Measurements from ENCODE around the gene USP36. TPM values are rescaled to one million over a fixed set of nuclear protein-coding genes. Genes with fewer than 3 reads are reported as not detected.

The USP36 gene
- total RNA-seq, 1 donor: 30.8 TPM

GRCh38 chr17:78818932-78819331 is 21.7 kb downstream of the USP36 start:
- Histone ChIP-seq H4K20me1 (ENCODE audit: insufficient read depth, low read length) (peaks cover 12% of the 10 kb centered on the region), H3K27ac (ENCODE audit: low read depth, low read length) (no peak overlapping the region), H3K27me3 (ENCODE audit: insufficient read depth, low read length) (no peaks in the 10 kb centered on the region), H2AFZ (ENCODE audit: low read length) (no peak overlapping the region), H3K4me3 (ENCODE audit: insufficient read depth, low read length) (no peak overlapping the region), H3K9me3 (ENCODE audit: low read depth, low read length) (no peaks in the 10 kb centered on the region), H3K79me2 (ENCODE audit: insufficient read depth, low read length) (peaks cover 36% of the 10 kb centered on the region), H3K4me1 (ENCODE audit: insufficient read depth, low read length) (peaks cover 14% of the 10 kb centered on the region), H3K36me3 (ENCODE audit: insufficient read depth, low read length) (peaks cover 71% of the 10 kb centered on the region), H3K4me2 (ENCODE audit: insufficient read depth, low read length) (no peak overlapping the region)
- no peak for TF ChIP-seq CTCF (IDR thresholded peaks at IDR 0.05; ENCODE audit: extremely low read depth, low read depth, low read length)
- DNase-seq (ENCODE audit: insufficient read length, low spot score, missing footprints): no peak

- no peak overlapping the region for H3K4me3 ChIP-seq (ENCODE audit: insufficient read depth, low read length)
- peaks cover 9% of the 10 kb centered on the region for H4K20me1 ChIP-seq (ENCODE audit: insufficient read depth, low read length)
- H3K27me3 ChIP-seq (ENCODE audit: insufficient read depth, low read length): no peaks in the 10 kb centered on the region
- peaks cover 77% of the 10 kb centered on the region for H3K36me3 ChIP-seq (ENCODE audit: insufficient read depth, low read length)
- TF ChIP-seq CTCF (IDR thresholded peaks at IDR 0.05; ENCODE audit: extremely low read depth, low read depth, low read length): no peak
- no peak overlapping the region for H3K27ac ChIP-seq (ENCODE audit: low read depth, low read length)
- peaks cover 14% of the 10 kb centered on the region for H3K4me1 ChIP-seq (ENCODE audit: insufficient read depth, low read length)
- H3K79me2 ChIP-seq (ENCODE audit: insufficient read depth, low read length): peaks cover 30% of the 10 kb centered on the region
- H3K9me3 ChIP-seq (ENCODE audit: low read depth, low read length): no peaks in the 10 kb centered on the region
- no peak overlapping the region for H3K4me2 ChIP-seq (ENCODE audit: insufficient read depth, low read length)
- H2AFZ ChIP-seq (ENCODE audit: low read length): no peak overlapping the region
- no peak for DNase-seq (ENCODE audit: insufficient read length, low spot score, missing footprints)
Measured at GRCh38 chr17:78818152-78818846, 22.3 kb downstream of the USP36 start.

GRCh38 chr17:78817123-78817522 is 23.5 kb downstream of the USP36 start:
- peaks cover 89% of the 10 kb centered on the region for H3K36me3 ChIP-seq (ENCODE audit: insufficient read depth, low read length)
- H4K20me1 ChIP-seq (ENCODE audit: insufficient read depth, low read length): peaks cover 2% of the 10 kb centered on the region
- no peak overlapping the region for H3K4me3 ChIP-seq (ENCODE audit: insufficient read depth, low read length)
- TF ChIP-seq CTCF (IDR thresholded peaks at IDR 0.05; ENCODE audit: extremely low read depth, low read depth, low read length): no peak
- H3K9me3 ChIP-seq (ENCODE audit: low read depth, low read length): no peaks in the 10 kb centered on the region
- peaks cover 29% of the 10 kb centered on the region for H3K79me2 ChIP-seq (ENCODE audit: insufficient read depth, low read length)
- no peaks in the 10 kb centered on the region for H3K27me3 ChIP-seq (ENCODE audit: insufficient read depth, low read length)
- DNase-seq (ENCODE audit: insufficient read length, low spot score, missing footprints): no peak
- no peak overlapping the region for H3K4me2 ChIP-seq (ENCODE audit: insufficient read depth, low read length)
- no peak overlapping the region for H2AFZ ChIP-seq (ENCODE audit: low read length)
- H3K4me1 ChIP-seq (ENCODE audit: insufficient read depth, low read length): peaks cover 4% of the 10 kb centered on the region
- no peak overlapping the region for H3K27ac ChIP-seq (ENCODE audit: low read depth, low read length)

- no peak for DNase-seq (ENCODE audit: insufficient read length, low spot score, missing footprints)
- Histone ChIP-seq H4K20me1 (ENCODE audit: insufficient read depth, low read length) (peaks cover 2% of the 10 kb centered on the region), H3K27me3 (ENCODE audit: insufficient read depth, low read length) (no peaks in the 10 kb centered on the region), H2AFZ (ENCODE audit: low read length) (no peak overlapping the region), H3K36me3 (ENCODE audit: insufficient read depth, low read length) (peaks cover 89% of the 10 kb centered on the region), H3K4me1 (ENCODE audit: insufficient read depth, low read length) (no peaks in the 10 kb centered on the region), H3K4me2 (ENCODE audit: insufficient read depth, low read length) (no peak overlapping the region), H3K9me3 (ENCODE audit: low read depth, low read length) (no peaks in the 10 kb centered on the region), H3K4me3 (ENCODE audit: insufficient read depth, low read length) (no peak overlapping the region), H3K27ac (ENCODE audit: low read depth, low read length) (no peak overlapping the region), H3K79me2 (ENCODE audit: insufficient read depth, low read length) (peaks cover 22% of the 10 kb centered on the region)
- TF ChIP-seq CTCF (IDR thresholded peaks at IDR 0.05; ENCODE audit: extremely low read depth, low read depth, low read length): no peak
Measured at GRCh38 chr17:78815696-78816095, 24.9 kb downstream of the USP36 start.
